ENCODE measurements around the gene SHANK1.
A peak's percentile ranks its signal among the peaks of the same experiment; 100 is the strongest.

The SHANK1 gene

GRCh38 chr19:50657712-50658440 is 61.7 kb downstream of the SHANK1 start:
- DNase-seq = peak; percentile 54

- DNase-seq = no peak
Measured at GRCh38 chr19:50657222-50657669, 62.4 kb downstream of the SHANK1 start.

GRCh38 chr19:50654882-50655281 is 64.7 kb downstream of the SHANK1 start:
- no peak for DNase-seq

DNA sequence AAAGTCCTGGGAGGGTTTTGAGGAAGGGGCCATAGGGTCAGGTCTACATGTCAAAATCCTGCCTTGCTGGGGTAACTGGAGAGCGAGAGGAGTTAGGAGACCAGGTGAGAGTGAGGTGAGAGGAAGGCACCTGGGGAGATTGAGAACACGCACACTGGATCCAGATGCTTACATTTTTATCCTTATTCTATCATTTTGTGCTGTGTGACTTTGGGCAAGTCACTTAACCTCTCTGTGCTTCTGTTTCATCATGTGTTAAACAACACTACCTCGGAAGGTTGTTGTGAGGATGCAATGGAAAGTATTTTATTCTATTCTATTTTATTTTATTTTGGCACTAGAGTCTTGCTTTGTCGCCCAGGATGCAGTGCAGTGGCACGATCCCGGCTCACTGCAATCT is 66.9 kb downstream of the SHANK1 start:
- no peak for DNase-seq

- DNase-seq = no peak
Measured at GRCh38 chr19:50651174-50651573, 68.4 kb downstream of the SHANK1 start.

GRCh38 chr19:50649433-50650391 is 69.9 kb downstream of the SHANK1 start, which contains the start of gene C19orf81:
Gene C19orf81, plus strand, starts transcription at chr19:50649445. Its CDS starts 0 bp downstream, at chr19:50649445.
- DNase-seq = no peak

GRCh38 chr19:50648659-50649058 is 70.9 kb downstream of the SHANK1 start:
- no peak for DNase-seq

DNA sequence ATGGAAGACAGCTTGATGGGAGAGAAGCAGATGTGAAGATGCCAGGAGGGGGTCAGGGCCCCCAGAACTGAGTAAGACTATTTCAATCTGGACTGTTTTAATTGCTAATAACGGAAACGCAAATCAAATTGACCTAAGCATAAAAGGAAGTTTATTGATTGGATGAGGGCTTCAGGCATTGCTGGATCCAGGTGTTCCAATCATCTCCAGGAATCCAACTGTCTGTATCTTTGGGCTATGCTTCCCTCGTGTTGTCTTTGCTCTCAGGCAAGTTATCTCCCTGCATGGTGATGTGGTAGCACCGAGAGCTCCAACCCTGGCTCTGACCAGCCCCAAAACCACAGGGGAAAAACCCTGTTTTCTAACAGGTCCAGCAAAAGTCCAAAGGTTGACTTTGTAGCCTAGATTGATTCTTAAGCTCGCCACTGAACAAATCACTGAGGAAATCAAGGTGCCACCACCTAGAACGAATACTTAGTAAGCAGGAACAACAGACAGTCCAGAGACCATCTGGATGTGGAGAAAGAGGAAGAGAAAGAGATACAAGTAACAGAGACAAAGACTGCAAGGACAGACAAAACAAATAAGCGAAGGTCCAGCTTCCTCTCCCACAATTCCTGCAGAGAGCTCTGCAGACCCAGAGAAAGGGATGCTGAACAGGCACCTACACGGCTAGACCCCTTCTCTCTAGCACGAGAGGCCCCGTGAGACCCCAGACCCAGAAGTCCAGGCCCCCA is 71.6 kb downstream of the SHANK1 start:
- no peak for DNase-seq

DNA sequence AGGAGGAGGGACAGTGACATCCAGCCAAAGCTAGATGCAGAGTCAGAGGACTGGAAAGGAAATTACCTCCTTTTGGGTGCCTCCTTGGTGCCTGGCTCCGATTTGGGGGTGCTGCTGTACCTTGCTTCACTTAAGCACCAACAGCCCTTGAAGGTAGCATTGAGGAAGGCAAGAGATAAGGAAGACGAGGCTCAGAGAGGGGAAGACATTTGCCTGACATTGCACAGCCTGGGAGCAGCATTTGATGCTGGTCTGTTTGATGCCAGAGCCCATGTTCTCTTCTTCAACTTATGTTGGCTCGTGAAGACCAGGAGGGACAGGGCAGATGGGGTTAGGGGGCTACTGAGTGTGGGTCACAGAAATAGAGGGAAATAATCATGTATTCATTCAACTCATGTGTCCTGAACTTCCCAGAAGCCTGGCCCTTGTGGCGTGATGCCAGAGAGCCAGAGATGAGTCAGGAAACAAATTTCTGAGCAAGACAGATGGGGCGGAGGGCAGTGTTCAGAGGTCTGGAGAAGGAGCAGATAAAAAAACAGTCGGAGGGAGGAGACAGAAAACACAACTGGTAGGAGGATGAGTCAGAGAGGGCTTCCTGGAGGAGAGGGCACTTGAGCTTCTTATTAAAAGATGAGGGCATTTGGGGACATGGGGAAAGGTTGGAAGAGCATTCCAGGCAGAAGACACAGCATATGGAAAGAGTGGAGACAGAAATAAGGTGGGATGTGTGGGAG is 73.4 kb downstream of the SHANK1 start:
- DNase-seq = peak; percentile 72

GRCh38 chr19:50645107-50645506 is 74.5 kb downstream of the SHANK1 start:
- no peak for DNase-seq

- DNase-seq = no peak
Measured at GRCh38 chr19:50644315-50644915, 75.2 kb downstream of the SHANK1 start.

DNA sequence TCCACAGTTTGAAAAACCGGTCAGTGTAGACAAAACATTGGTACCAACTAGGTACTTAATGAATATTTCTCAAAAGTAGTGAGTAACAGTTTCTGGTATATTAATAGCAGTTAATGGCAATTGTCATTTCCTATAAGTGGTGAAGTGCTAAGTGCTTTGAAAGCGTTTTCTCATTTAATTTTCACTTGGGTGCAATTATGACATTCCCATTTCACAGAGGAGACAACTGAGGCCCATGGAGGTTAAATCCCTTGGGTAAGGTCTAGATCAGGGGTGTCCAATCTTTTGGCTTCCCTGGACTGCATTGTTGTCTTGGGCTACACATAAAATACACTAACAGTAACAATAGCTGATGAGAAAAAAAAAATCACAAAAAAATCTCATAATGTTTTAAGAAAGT is 79.2 kb downstream of the SHANK1 start:
- DNase-seq = no peak

- no peak for DNase-seq
Measured at GRCh38 chr19:50639121-50640112, 80.2 kb downstream of the SHANK1 start, which contains the start of gene SYT3. Gene SYT3, minus strand, starts transcription at chr19:50639881. Its CDS starts 2,470 bp downstream, at chr19:50637411.

DNA sequence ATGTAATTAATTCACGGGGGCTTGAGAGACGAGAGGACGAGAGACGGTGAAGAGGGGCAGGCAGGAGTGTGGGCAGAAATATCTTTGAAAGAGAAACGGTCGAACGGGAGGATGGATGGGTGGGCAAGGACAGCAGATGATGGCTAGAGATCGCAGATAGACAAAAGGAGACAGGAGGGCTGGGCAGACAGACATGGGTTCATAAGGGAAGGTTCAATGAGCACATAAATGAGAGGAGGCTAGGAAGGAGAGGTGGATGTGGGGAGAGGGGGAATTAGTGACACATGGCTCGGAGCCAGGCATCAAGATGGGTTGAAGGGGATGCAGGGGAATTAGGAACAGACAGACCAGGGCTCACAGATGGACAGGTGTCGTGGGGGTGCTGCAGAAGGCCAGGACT is 81.0 kb downstream of the SHANK1 start:
- DNase-seq = no peak

- DNase-seq = no peak
Measured at GRCh38 chr19:50636317-50637085, 83.1 kb downstream of the SHANK1 start.

- no peak for DNase-seq
Measured at GRCh38 chr19:50633973-50634372, 85.6 kb downstream of the SHANK1 start.

- DNase-seq = no peak
Measured at GRCh38 chr19:50633359-50633758, 86.2 kb downstream of the SHANK1 start.

- no peak for DNase-seq
Measured at GRCh38 chr19:50632151-50632835, 87.3 kb downstream of the SHANK1 start.

DNA sequence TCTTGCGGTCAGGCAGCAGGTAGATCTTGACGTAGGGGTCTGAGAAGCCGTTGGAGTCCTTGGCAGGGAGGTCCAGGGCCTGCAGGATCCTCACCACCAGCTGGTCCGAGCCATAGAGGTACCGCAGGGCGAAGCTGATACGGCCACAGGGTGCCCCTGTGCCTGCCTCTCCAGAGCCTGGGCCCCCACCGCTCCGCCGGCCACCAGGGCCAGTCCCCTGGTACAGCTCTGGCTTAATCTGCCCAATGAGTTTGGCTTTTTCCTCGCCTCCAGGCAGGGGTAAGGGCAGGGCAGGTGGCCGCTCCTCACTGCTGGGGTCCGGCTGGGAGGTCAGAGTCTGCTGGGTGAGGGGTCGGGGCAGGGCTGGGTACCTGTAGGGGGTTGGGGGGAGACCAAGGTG is 89.8 kb downstream of the SHANK1 start:
- no peak for DNase-seq
